HCEC 1CT (cell line): ENCODE results near the gene WHRN.

ENCODE experiments used
- DNase-seq: peaks from one replicate; pipeline ENCODE4 v3.0.0-alpha.2; 2017

WHRN gene

DNA sequence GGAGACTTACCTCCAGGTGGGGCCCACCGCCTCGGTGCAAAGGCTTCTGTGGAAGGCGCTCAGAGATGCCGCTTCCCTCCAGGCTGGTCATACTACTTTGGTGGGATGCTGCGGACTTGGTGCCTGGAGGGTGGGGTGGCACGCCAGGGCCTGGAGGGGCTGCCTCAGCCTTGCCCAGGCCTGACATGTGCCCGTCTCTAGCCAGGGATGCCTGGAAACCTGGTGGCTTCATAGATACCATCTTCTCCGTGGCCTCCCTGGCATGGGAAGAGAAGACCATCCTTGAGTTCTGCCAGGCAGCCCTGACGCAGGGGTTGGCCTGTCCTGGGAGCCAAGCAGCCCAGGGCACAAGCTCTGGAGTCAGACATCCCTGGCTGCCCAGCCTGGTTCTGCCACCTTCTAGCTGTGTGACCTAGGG, 147.4 kb downstream of the WHRN start:
- no peak for DNase-seq

DNA sequence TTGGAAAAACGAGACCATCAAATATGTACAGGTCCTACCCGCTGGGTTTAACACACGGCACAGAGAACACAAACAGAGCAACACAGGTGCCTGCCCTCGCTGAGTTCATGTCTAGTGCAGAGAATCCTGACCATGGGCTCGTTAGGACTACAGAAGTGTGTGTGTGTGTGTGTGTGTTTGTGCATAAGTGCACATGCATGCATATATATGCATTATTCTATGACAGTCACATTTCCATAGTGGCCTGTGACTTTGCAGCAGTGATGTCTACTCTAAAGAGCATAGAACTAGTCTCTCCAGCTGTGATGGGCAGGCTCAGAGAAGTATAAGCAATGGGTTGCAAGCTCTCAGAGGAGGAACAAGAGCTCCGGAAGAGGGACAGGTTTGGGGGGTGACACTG, 147.9 kb downstream of the WHRN start:
- DNase-seq = no peak

DNA sequence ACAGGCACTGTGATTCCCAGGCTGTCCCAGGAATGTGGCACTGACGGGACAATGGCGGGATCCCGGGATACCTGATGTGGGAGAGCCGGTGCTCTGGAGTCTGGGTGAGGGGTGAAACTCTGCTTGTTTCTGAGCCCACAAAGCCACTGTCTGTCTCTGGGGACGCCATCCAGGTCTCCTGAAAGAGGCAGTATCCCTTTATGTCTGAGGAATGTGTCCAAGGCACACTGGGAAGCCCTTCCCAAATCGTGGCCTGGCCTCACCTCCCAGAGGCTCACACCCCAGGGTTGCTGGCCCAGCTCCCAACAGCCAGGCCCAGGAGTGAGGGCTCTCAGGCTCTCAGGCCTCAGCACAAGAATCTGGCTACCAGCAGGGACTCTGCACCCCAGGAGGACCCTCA, 148.5 kb downstream of the WHRN start:
- no peak for DNase-seq

DNA sequence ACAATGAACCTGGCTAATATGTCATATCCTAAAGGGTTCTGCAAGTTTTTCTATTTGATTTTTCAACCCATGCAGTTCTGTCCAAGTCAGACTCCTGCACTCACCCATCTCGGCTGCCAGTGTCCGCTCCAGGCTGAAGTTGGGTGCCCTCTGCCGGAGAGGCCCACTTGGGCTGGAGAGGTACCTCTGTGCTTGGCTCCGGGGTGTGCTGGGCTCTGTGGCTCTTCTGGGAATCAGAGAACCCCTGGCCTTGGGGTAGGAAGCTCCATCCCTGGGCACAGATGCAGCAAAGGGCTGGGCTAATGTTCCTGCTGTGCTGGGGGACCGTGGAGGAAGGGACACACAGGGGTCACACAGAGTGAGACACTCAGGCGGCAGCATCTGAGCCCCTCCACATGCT, 149.5 kb downstream of the WHRN start:
- no peak for DNase-seq
